Measurements from ENCODE around the gene PRTFDC1. TPM values are rescaled to one million over a fixed set of nuclear protein-coding genes. Genes with fewer than 3 reads are reported as not detected.

The PRTFDC1 gene
- total RNA-seq, 1 experiment from 2014 or later, result not detected

- Histone ChIP-seq H2AFZ (ENCODE audit: low read depth, low read length, poor library complexity, severe bottlenecking) (no peak overlapping the region), H3K4me2 (ENCODE audit: low read length) (no peak overlapping the region), H3K9me2 (ENCODE audit: insufficient read depth) (no peaks in the 10 kb centered on the region), H3K27ac (ENCODE audit: low read depth, low read length) (no peak overlapping the region), H3K27me3 (ENCODE audit: insufficient read depth, low read length) (no peaks in the 10 kb centered on the region), H3K9ac (ENCODE audit: low read length) (no peak overlapping the region), H3K9me3 (ENCODE audit: control insufficient read depth in 1 of 2, insufficient read depth in 1 of 2, low read depth in 1 of 2, low read length in 2 of 2) (peaks cover 5% of the 10 kb centered on the region in 2 experiments; a peak in 1 of 4 replicates), H3K36me3 (ENCODE audit: control insufficient read depth in 1 of 2, insufficient read depth in 2 of 2, low read length in 2 of 2) (no peaks in the 10 kb centered on the region), H3K79me2 (ENCODE audit: insufficient read depth, low read length) (no peaks in the 10 kb centered on the region), H4K20me1 (ENCODE audit: insufficient read depth) (no peaks in the 10 kb centered on the region), H3K4me1 (ENCODE audit: control insufficient read depth in 1 of 2, insufficient read depth in 2 of 2, low read length in 2 of 2) (peaks cover 0 to 6% of the 10 kb centered on the region in 2 experiments; a peak in 2 of 4 replicates), H3K4me3 (replicated peaks in 1 of 2; ENCODE audit: low read depth in 1 of 2, low read length in 2 of 2) (no peak overlapping the region)
- DNase-seq (ENCODE audit: low read depth, low spot score) (no peak), ATAC-seq (no peak)
- ChIA-PET POLR2A (no interaction called here), CTCF (interaction anchor here (0.9 kb wide), 1 partner anchor 209 kb away, joined by 3 read pairs; no protein-coding TSS in a partner anchor), RAD21 (ENCODE audit: low non-redundant PET in 1 of 2, low total read pairs in 2 of 2, uncharacterized antibody in 2 of 2, unreplicated experiment in 2 of 2) (no interaction called here)
- intact Hi-C loops (cut with micrococcal nuclease), result no loop called here
- no TSS peak for BruUV-seq (replicated peaks)
- no peak for TF ChIP-seq JUND (IDR thresholded peaks at IDR 0.05)
- TF ChIP-seq FOSL1 (IDR thresholded peaks at IDR 0.05; ENCODE audit: low read depth), result no peak
- TF ChIP-seq SP1 (IDR thresholded peaks at IDR 0.05; ENCODE audit: low read depth), result no peak
- no peak for TF ChIP-seq SRF (IDR thresholded peaks at IDR 0.05; ENCODE audit: low read depth)
Observed at GRCh38 chr10:24872049-24872789, 80.2 kb downstream of the PRTFDC1 start.

GRCh38 chr10:24871011-24871935 lies 81.1 kb downstream of the PRTFDC1 start:
- intact Hi-C loops (cut with micrococcal nuclease), result no loop called here
- ATAC-seq, result no peak
- no TSS peak for BruUV-seq (replicated peaks)

More at GRCh38 chr10:24871011-24871935, 81.1 kb downstream of the PRTFDC1 start:
- H3K4me3 ChIP-seq (replicated peaks in 1 of 2; ENCODE audit: low read depth in 1 of 2, low read length in 2 of 2), result no peak overlapping the region
- H4K20me1 ChIP-seq (ENCODE audit: insufficient read depth), result no peaks in the 10 kb centered on the region
- DNase-seq (ENCODE audit: low read depth, low spot score), result no peak
- H3K79me2 ChIP-seq (ENCODE audit: insufficient read depth, low read length), result no peaks in the 10 kb centered on the region
- H2AFZ ChIP-seq (ENCODE audit: low read depth, low read length, poor library complexity, severe bottlenecking), result no peak overlapping the region
- H3K9me3 ChIP-seq (ENCODE audit: control insufficient read depth in 1 of 2, insufficient read depth in 1 of 2, low read depth in 1 of 2, low read length in 2 of 2), result peaks cover 5% of the 10 kb centered on the region in 2 experiments; a peak in 1 of 4 replicates
- ChIA-PET RAD21 (ENCODE audit: low non-redundant PET in 1 of 2, low total read pairs in 2 of 2, uncharacterized antibody in 2 of 2, unreplicated experiment in 2 of 2) (no interaction called here), CTCF (no interaction called here), POLR2A (no interaction called here)
- no peak overlapping the region for H3K27ac ChIP-seq (ENCODE audit: low read depth, low read length)
- no peaks in the 10 kb centered on the region for H3K36me3 ChIP-seq (ENCODE audit: control insufficient read depth in 1 of 2, insufficient read depth in 2 of 2, low read length in 2 of 2)
- H3K9ac ChIP-seq (ENCODE audit: low read length), result no peak overlapping the region
- peaks cover 0 to 15% of the 10 kb centered on the region in 2 experiments; a peak in 2 of 4 replicates for H3K4me1 ChIP-seq (ENCODE audit: control insufficient read depth in 1 of 2, insufficient read depth in 2 of 2, low read length in 2 of 2)
- TF ChIP-seq SIN3A (IDR thresholded peaks at IDR 0.05; ENCODE audit: low read depth), result no peak
- H3K27me3 ChIP-seq (ENCODE audit: insufficient read depth, low read length), result no peaks in the 10 kb centered on the region
- no peaks in the 10 kb centered on the region for H3K9me2 ChIP-seq (ENCODE audit: insufficient read depth)
- H3K4me2 ChIP-seq (ENCODE audit: low read length), result no peak overlapping the region

Measured in HCT116 (cell line).